HCT116 (cell line): ENCODE results near the gene SPACA5. TPM values are rescaled to one million over a fixed set of nuclear protein-coding genes. Genes with fewer than 3 reads are reported as not detected.

ENCODE experiments used
- ATAC-seq: fragments of 200-7000 bp; cut with Tn5 transposase; 2 replicates; pipeline ENCODE4 v1.9.1; 2020; ENCODE audit warnings: mild to moderate bottlenecking, moderate library complexity
- BruUV-seq: library from RNA; stranded (reverse); fragments of 400-500 nt; replicated peaks from 2 replicates; lab custom pipeline; 2021; lab: Mats Ljungman, UMichigan
- CTCF ChIA-PET: fragments of 300-600 bp; sonication (Branson Sonifier 250); formaldehyde crosslinking; loops from one replicate; lab custom pipeline; 2021; ENCODE audit warnings: antibody characterized with exemption; lab: Charles Lee
- POLR2A ChIA-PET: fragments of 300-600, 350-600 bp; sonication (Branson Sonifier 250); formaldehyde crosslinking; loops from one replicate; lab custom pipeline; 2021; ENCODE audit warnings: antibody characterized with exemption; lab: Charles Lee
- RAD21 ChIA-PET, 2 experiments: fragments of 300-600 bp; sonication (Branson Sonifier 250); formaldehyde crosslinking; loops; one replicate each; lab custom pipeline; 2023; ENCODE audit warnings: low total read pairs in 2 of 2; ENCODE audit not compliant: uncharacterized antibody in 2 of 2, unreplicated experiment in 2 of 2, low non-redundant PET in 1 of 2; lab: Charles Lee
- DNase-seq: peaks from one replicate; pipeline ENCODE4 v3.0.0-alpha.2; 2010; ENCODE audit warnings: low read depth, low spot score
- H2AFZ ChIP-seq: fragments of 200-600 bp; shearing (Covaris generic), sonication (generic); 2 replicates; pipeline ENCODE4 v1.6.1; 2017; ENCODE audit warnings: low read depth, mixed run types, mixed read lengths, antibody characterized with exemption, low read length; ENCODE audit not compliant: poor library complexity, severe bottlenecking
- H3K27ac ChIP-seq: 2 replicates; pipeline ENCODE4 v1.5.1; 2012; ENCODE audit warnings: low read depth, low read length
- H3K27me3 ChIP-seq: fragments of 200-600 bp; sonication (generic); 2 replicates; pipeline ENCODE4 v1.6.1; 2016; ENCODE audit warnings: mixed run types, low read length, mixed read lengths; ENCODE audit not compliant: insufficient read depth
- H3K36me3 ChIP-seq, 2 experiments: fragments of 200-500 bp in 1 of 2; fragments of 200-600 bp in 1 of 2; sonication (Bioruptor generic) in 1 of 2; sonication (generic) in 1 of 2; 2 replicates each; pipeline versions ENCODE4 v1.5.1 to v1.6.1; 2014 to 2016; ENCODE audit warnings: low read length in 2 of 2, inconsistent platforms in 1 of 2, mixed read lengths in 1 of 2, mixed run types in 1 of 2; ENCODE audit not compliant: insufficient read depth in 2 of 2, control insufficient read depth in 1 of 2
- H3K4me1 ChIP-seq, 2 experiments: fragments of 200-600 bp in 1 of 2; sonication (generic) in 1 of 2; 2 replicates each; pipeline versions ENCODE4 v1.5.1 to v1.6.1; 2012 to 2017; ENCODE audit warnings: low read length in 2 of 2, inconsistent platforms in 1 of 2, mild to moderate bottlenecking in 1 of 2, mixed read lengths in 1 of 2, mixed run types in 1 of 2, moderate library complexity in 1 of 2; ENCODE audit not compliant: insufficient read depth in 2 of 2, control insufficient read depth in 1 of 2
- H3K4me2 ChIP-seq: fragments of 200-600 bp; sonication (generic); 2 replicates; pipeline ENCODE4 v1.6.1; 2017; ENCODE audit warnings: mixed run types, low read length, mixed read lengths
- H3K4me3 ChIP-seq, 2 experiments: fragments of 200-600 bp in 1 of 2; sonication (generic) in 1 of 2; replicated peaks in 1 of 2; 2 replicates each; pipeline ENCODE4 v1.5.1; 2011 to 2016; ENCODE audit warnings: low read length in 2 of 2, control low read depth in 1 of 2, low read depth in 1 of 2, mild to moderate bottlenecking in 1 of 2, mixed read lengths in 1 of 2, mixed run types in 1 of 2
- H3K79me2 ChIP-seq: fragments of 200-600 bp; sonication (generic); 2 replicates; pipeline ENCODE4 v1.6.1; 2017; ENCODE audit warnings: mild to moderate bottlenecking, mixed run types, low read length, moderate library complexity, mixed read lengths; ENCODE audit not compliant: insufficient read depth
- H3K9ac ChIP-seq: fragments of 200-600 bp; sonication (generic); 2 replicates; pipeline ENCODE4 v1.6.1; 2016; ENCODE audit warnings: low read length, mixed read lengths
- H3K9me2 ChIP-seq: fragments of 200-600 bp; sonication (generic), shearing (Covaris generic); 2 replicates; pipeline ENCODE4 v1.6.1; 2017; ENCODE audit warnings: mixed run types, mild to moderate bottlenecking, moderate library complexity; ENCODE audit not compliant: insufficient read depth
- H3K9me3 ChIP-seq, 2 experiments: fragments of 200-500 bp in 1 of 2; fragments of 200-600 bp in 1 of 2; sonication (Bioruptor generic) in 1 of 2; sonication (generic) in 1 of 2; 2 replicates each; pipeline ENCODE4 v1.6.1; 2014 to 2017; ENCODE audit warnings: low read length in 2 of 2, mixed read lengths in 2 of 2, inconsistent platforms in 1 of 2, low read depth in 1 of 2, mild to moderate bottlenecking in 1 of 2, mixed run types in 1 of 2, moderate library complexity in 1 of 2; ENCODE audit not compliant: control insufficient read depth in 1 of 2, insufficient read depth in 1 of 2
- H4K20me1 ChIP-seq: fragments of 200-600 bp; sonication (generic), shearing (Covaris generic); 2 replicates; pipeline ENCODE4 v1.6.1; 2017; ENCODE audit warnings: mixed run types, mild to moderate bottlenecking, moderate library complexity; ENCODE audit not compliant: insufficient read depth
- CTCF ChIP-seq, 3 experiments: fragments of 200-600 bp in 1 of 3; sonication (generic) in 1 of 3; IDR thresholded peaks in 2 of 3; conservative IDR thresholded peaks in 1 of 3; 2 replicates each; pipeline ENCODE4 v1.5.1; 2012 to 2017; ENCODE audit warnings: low read depth in 2 of 3, low read length in 2 of 3, antibody characterized with exemption in 1 of 3, borderline replicate concordance in 1 of 3, control low read depth in 1 of 3, mild to moderate bottlenecking in 1 of 3, mixed read lengths in 1 of 3, mixed run types in 1 of 3, moderate library complexity in 1 of 3; ENCODE audit not compliant: insufficient read depth in 1 of 3
- EGR1 ChIP-seq: IDR thresholded peaks from 2 replicates; pipeline ENCODE4 v1.6.1; 2012; ENCODE audit warnings: low read depth
- JUND ChIP-seq: IDR thresholded peaks from 2 replicates; pipeline ENCODE4 v1.6.1; 2012
- MAX ChIP-seq: IDR thresholded peaks from 2 replicates; pipeline ENCODE4 v1.6.1; 2012
- POLR2A ChIP-seq: IDR thresholded peaks from 2 replicates; pipeline ENCODE4 v1.7.0; 2011; ENCODE audit warnings: borderline replicate concordance; ENCODE audit not compliant: insufficient read depth, insufficient read length; ENCODE audit errors: extremely low read depth
- REST ChIP-seq: IDR thresholded peaks from 2 replicates; pipeline ENCODE4 v1.6.1; 2012; ENCODE audit warnings: low read depth
- SRF ChIP-seq: IDR thresholded peaks from 2 replicates; pipeline ENCODE4 v1.6.1; 2012; ENCODE audit warnings: low read depth
- ZNF274 ChIP-seq: fragments of 200-500 bp; sonication (Bioruptor generic); IDR thresholded peaks from 2 replicates; pipeline ENCODE4 v1.6.1; 2014; ENCODE audit warnings: mild to moderate bottlenecking, low read depth, low read length, inconsistent platforms
- intact Hi-C: fragments of 100-400 bp; cut with micrococcal nuclease; formaldehyde crosslinking; loops from 2 replicates; pipeline ENCODE4 v1.10.0; 2022
- total RNA-seq: library from RNA; stranded (reverse); gene quantifications from one replicate; pipeline ENCODE4 v1.2.1, GENCODE V29; 2021; ENCODE audit not compliant: unreplicated experiment

The SPACA5 gene
- total RNA-seq, 1 experiment from 2014 or later: not detected

GRCh38 chrX:47992669-47993068 is 14.1 kb upstream of the SPACA5 start:
- intact Hi-C loops: no loop called here
- POLR2A ChIA-PET: no interaction called here

More at GRCh38 chrX:47992669-47993068, 14.1 kb upstream of the SPACA5 start:
- Histone ChIP-seq H3K36me3 (no peaks in the 10 kb centered on the region), H4K20me1 (no peaks in the 10 kb centered on the region), H3K4me2 (no peak overlapping the region), H3K4me1 (no peaks in the 10 kb centered on the region; a peak in 1 of 4 replicates), H3K27me3 (no peaks in the 10 kb centered on the region), H2AFZ (no peak overlapping the region), H3K27ac (no peak overlapping the region), H3K9ac (no peak overlapping the region), H3K9me2 (no peaks in the 10 kb centered on the region), H3K9me3 (no peaks in the 10 kb centered on the region), H3K4me3 (no peak overlapping the region), H3K79me2 (no peaks in the 10 kb centered on the region)
- no peak for ATAC-seq
- no peak for DNase-seq
- TF ChIP-seq JUND (no peak), MAX (no peak), POLR2A (no peak), CTCF (IDR thresholded peaks at IDR 0.05 in 2 of 3, conservative IDR thresholded peaks at IDR 0.05 in 1 of 3; ENCODE audit: borderline replicate concordance in 1 of 3, insufficient read depth in 1 of 3, low read depth in 2 of 3, low read length in 2 of 3) (no peak), ZNF274 (no peak), EGR1 (no peak), REST (no peak), SRF (no peak)
- CTCF ChIA-PET: no interaction called here
- RAD21 ChIA-PET: no interaction called here
- BruUV-seq: no TSS peak
